GM21447 (cell line): ENCODE results near the gene MPHOSPH9.

Experiments used
- ATAC-seq: cut with Tn5 transposase; IDR thresholded peaks from one replicate; pipeline ENCODE4 v1.9.1; 2021; ENCODE audit not compliant: unreplicated experiment

Gene MPHOSPH9

DNA sequence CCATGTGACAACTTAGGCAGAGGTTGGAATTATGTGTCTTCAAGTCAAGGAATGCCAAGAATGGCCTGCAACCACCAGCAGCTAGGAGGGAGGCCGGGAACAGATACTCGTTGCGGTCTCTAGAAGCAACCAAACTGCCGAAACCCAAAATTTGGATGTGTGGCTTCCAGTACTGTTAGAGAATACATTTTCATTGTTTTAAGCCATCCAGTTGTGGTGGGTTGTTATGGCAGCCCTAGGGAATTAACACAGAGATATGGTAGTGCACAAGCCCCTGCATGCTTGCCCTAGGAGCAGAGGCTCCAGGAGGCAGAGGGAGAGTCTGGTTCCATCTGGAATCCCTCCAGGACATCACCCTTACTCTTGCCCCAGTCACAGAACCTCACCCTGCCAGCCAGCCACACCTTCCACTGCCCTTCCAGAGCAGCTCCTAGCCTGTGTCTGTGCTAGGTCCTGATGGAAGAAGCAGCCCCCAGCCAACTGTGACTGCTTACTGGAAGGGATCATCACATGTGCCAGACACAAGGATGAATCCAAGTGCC lies 101.6 kb downstream of the MPHOSPH9 start:
- no peak for ATAC-seq

DNA sequence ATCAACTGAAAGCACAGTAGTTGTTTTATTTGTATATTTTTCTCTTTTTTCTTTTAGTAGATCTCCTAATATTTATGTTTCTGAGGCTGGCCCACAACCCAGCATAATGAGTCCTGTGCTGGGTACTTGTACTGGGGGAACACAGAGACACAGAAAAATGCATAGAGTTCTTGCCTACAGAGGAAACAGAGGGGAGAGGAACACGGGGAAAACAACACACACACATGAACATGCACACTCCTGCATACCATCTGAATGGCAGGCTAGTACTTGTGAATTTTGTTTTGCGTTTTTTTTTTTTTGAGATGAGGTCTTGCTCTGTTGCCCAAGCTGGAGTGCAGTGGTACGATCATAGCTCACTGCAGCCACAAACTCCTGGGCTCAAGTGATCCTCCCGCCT lies 103.3 kb downstream of the MPHOSPH9 start:
- no peak for ATAC-seq

DNA sequence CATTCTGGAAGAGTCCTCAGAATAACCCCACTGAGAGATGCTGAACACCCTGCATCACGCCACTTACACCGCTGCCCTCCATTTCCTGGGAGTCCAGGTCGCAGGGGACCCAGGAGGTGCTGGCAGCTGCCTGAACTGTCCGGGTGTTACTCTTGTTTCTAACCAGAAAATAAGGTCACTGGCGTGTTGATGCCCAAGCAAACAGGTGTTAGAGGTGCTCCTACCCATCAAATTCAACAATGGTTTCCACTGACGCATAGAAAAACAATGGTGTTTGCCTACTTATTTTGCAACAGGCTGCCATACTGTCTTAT lies 105.8 kb downstream of the MPHOSPH9 start:
- ATAC-seq: no peak

DNA sequence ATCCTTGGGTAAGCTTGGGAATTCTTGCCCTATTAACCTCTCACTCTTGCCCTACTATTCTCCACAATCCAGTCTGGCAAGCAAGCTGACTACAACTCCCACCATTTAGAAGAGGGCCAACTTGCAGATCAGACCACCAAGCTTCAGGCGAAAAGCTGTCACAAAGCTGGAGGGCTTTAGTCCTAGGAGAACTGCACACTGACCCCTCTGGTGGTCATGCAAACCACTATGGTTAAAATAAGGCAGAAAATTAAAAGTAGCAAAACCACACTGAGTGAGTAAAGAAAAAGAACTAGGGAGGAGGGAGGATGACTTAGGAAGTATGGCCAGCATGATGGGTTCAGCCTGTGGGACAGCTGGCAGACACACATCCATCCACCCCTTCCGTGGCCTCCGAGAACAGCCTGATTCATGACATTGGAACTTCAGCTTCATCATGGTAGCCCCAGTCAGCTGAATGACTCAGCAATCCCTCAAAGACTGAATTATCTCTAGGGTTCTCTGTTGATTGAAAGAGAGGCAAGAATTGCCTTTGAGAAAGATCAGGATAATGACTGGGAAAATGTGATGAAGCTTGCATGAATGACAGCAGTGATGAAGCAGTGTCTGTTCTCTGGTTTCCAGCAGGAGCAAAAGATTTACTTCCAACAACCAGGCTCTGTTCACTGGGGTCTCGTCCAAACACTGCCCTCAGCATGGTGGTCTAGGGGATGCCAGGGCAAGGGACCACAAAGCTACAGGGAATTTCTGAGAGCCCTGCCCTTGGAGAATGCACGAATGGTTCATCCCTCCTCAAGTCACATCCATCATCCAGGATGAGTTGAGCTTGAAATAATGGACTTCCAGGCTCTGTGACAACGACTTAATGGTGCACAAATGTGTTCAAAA lies 106.4 kb downstream of the MPHOSPH9 start:
- no peak for ATAC-seq

DNA sequence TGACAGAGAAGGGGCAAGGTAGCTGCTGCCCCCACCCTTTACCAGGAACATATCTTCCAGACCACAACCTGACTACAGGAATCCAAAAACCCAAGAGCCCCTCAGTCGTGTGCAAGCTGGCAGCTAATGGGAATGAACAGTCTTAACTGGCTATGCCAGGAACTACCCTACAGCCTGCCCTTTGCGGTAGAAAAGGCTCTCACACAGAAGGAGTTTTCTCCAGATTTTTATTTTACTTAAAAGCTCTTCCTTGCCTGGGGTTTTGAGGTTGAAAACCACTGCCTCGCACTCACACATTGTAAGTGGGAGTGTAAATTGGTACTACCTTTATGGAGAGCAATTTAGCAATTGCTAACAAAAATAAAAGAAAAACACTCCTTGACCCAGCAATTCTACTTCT lies 110.3 kb downstream of the MPHOSPH9 start:
- no peak for ATAC-seq

DNA sequence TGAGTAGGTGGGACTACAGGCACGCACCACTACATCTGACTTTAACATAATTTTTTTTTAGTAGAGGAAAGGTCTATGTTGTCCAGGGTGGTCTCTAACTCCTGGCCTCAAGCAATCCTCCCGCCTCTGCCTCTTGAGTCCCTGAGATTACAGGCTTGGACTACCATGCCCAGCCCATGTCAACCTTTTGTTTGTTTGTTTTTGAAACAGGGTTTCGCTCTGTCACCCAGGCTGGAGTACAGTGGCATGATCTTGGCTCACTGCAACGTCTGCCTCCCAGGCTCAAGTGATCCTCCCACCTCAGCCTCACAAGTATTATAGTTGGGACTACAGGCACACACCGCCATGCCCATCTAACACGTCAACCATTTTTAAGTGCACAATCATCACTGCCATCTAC lies 111.3 kb downstream of the MPHOSPH9 start:
- ATAC-seq: no peak

DNA sequence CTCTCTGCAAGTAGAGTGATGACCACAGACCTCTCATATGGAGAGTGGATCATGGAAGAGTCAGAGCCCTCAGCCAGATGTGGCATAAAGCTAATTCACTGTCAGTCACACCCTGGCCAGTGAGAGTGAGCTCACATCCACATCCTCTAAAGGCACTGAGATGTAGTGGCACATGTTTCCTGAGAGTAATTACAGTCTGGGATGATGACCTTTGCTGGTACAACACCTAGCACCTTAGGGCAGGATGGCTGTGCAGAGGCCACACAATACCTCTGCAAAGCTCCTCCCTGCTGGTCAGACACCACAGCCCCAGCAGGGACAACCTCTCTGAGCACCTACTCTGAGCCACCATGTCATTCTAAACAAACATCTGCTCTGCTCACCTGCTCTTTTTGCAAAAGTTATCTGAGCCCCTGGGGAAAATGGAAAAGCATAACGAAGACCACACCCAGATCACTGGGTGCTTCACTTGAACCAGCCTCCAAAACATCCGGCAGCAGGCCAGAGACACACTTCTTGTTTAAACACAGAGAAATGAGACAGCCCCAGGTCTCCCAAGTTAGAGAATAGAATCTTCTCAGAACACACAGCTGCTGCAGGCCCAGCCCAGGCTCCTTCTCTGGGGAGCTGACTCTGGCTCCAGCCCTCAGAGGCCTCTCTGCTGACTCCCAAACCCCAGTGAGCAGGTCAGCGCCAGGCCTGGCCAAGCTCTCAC lies 112.3 kb downstream of the MPHOSPH9 start:
- ATAC-seq: peak; percentile 30

DNA sequence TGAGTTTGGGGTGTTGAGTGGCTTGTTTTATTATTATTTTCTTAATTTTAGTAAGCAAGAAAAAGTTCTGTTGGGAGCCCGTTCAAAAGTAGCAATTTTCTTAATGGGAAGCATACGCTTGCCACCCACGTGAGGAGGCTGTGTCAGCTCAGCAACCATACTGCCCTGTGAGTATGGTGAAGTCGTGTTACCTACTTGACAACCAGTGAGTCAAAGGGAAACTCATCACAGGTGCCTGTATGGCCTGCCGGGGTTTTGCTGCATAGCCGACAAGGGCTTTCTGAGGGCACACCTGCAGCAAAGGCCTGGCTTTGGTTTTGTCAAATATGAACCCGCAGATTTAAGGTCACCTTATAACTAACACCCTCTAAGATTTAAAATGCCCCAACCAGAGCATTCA lies 113.1 kb downstream of the MPHOSPH9 start:
- peak; percentile 85 for ATAC-seq

DNA sequence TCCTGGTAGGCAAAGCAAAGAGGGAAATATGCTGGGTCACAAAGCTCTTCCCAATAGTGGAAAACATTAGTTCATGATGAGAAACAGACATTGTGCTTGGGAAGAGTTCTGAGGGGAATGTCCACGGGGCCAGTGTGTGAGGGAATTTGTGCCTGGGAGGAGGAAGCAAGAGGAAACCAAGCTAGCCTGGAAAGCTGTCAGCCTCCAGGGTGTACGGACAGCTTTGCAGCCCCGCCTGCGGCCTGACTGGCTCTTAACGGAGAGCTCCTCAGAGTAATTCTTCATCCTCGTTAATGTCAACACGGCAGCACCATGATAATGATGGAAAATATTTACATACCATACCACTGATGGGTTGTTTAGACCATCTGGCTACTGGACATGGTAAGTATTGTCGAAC lies 114.4 kb downstream of the MPHOSPH9 start:
- ATAC-seq: no peak

DNA sequence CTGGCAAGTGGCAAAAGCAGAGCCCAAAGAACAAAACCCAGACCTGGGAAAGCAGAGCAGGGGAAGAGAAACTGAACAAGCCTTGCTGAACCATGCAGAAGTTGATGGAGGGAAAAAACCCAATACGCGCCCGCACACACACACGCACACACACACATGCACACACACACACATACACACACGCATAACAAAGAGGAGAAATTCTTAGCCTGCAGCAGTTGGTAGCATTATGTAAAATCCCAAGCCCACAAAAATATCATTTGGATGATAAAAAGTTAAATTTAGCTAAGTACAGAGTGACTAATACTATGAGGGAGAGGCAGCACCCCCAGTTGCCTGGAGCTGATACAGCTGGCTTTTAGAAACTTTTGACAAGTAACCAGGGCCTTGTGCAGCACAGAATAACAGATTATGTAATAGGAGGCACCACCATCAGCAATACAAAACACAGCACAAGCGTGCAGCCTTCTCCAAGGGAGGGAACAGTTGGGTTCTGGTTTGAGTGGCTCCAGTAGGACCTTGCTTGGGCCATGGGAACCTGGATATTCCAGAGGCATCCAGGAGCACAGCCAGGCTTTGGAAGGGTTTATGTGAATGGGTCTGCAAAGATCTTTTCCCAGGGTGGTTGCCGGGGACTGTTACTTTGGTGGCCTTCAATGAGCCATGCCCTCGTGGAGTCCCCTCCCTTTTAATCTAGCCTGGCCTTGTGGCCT lies 117.4 kb downstream of the MPHOSPH9 start:
- no peak for ATAC-seq

DNA sequence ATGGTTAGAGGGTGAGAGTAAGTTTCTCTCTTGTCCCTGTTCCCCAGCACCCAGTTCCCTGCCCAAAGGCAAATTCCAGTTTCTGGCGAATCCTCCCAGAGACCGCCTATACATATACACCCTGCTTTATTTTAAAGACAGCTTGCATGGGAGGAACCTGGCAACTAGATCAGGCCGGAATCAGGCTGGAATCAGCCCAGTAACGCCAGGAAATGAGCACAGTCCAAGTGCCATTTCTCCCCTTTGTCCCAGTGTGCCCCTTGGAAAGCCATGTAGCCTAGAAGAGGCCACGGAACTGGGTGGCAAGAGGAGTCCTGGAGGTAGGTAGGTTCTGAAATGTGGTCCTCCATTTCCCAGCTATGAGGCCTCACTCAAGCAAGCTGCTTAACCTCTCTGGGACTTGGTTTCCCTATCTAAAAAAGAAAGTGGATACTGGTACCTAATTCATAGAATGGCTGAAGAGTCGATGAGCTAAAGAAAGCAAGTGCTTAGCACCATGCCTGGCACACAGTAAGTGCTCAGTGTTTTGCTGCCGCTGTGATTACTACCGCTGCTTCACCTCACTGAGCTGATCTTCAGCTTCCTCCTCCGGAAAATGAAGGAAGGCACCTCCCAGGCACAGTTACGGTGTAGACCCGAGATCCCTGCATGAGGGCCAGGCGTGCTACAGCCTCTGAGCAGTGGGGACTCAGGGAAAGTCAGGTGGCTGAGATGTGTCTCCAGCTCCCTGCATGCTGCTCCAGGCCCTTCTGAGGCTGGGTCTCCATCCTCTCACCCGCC lies 118.4 kb downstream of the MPHOSPH9 start:
- no peak for ATAC-seq

DNA sequence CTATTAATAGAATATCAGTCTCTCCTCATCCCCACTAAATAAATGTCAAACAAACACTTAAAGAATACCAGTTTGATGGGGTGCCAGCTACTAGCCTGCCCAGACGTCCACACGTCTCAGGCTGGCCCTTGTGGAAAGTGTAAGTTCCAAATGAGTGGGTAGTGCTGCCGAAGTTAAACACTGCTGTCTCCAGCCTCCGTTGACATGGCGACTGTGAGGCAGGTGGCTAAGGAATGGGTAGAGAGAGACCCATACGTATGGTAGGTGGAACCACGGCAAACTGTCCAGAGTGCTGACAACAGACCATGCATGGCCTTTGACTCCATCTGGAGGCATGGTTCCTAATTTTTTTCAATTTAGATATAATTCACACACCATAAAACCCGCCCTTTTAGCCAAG lies 119.9 kb downstream of the MPHOSPH9 start:
- ATAC-seq: no peak

DNA sequence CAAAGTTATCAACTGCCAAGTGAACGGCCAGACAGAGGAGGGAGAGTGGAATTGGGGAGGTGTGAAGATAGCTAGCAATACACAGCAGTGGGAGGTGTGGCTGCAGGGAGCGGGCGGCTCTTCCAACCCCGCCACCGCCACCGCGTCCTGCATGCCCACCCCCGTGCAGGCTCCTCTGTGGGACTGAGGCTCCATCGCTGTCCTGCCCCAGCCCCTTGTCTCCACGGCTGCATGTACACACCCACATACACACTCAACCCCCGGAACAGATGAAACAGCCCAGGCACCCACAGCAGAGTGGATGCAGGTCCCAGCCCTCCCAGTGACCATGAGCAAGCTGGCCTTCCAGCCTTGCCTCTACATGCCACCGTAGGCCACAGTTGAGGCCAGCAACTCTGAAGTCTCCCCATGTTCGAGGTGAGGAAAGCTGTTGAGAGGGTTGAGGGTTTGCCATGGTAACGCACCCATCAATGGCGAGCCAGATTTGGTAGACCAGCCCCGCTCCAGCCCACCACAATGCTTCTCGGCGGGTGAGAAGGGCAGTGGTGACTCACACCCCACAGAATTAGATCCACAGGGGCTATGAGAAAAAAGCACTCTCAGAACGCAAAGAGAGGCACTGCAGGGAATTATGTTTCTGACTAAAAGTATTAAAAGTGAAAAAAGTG lies 121.3 kb downstream of the MPHOSPH9 start:
- no peak for ATAC-seq

DNA sequence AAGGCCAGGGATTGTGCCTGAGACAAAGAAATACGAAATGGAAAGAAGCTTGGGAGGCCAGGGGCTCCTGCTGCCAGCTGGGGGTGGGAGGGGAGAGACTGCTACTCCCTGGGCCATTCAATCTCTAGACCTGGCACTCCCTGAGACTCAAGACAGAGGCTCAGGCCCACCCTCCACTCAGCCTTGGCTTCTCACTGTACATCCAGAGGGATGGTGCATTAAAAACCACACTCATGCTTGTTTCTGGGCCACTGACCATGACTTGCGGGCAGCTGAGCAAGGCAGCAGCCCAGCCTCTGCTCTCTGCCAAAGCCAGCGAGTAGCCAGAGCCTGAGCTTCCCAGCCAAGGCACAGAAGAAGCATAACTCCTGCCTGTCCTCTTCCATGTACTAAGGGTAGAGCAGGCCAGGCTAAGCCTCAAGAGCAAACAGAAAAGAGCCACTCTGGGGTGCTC lies 123.6 kb downstream of the MPHOSPH9 start:
- no peak for ATAC-seq

DNA sequence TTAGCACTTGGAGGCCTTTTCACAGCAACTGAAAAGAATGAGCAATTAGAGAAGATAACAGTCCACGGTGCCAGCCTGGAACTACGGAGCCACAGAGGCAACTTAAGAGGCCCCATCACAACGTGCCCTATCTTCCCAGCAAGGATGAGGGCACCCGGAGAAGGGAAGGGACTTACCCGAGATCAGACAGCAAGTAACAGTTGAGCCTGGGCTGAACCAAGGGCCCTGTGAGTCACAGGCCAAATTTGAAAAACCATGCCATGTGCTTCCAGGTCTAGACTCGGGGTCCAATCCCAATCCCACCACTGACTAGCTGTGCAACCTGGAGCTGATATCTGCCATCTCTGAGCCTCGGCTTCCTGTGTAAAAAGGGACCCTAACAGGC lies 124.3 kb downstream of the MPHOSPH9 start:
- no peak for ATAC-seq

DNA sequence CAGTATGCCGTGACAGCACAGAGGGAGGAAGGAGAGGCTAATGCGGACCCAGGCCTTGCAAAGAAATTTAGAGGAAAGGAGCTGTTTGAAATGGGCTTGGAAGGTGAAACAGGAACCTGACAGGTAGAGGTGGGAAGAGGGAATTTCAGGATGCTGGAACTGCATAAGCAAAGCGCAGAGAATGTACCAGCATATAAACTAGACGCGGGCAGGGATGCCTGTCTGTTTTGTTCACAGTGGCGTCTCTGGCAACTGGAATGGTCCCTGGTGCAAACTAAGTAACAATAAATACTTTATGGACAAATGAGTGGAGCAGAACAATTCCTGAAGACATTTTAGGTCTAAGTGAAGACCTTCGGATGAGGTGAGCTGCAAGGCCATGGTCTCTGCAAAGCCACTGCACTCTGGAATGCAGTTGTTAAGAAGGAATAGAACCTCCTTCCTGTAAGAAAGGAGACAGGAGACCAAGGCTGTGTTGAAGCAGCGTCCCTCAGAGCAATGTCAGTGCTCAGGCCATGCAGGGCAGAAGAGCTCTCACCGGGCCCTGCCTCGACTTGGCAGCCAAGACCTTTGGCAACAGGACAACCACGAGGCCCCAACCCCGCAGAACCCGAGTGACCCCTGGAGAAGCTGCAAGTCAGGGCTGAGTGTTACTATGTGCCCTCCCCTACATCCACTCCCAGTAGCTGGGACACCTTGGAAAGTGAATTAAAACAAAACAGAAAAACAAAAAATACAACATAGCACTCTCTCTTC lies 124.8 kb downstream of the MPHOSPH9 start:
- ATAC-seq: no peak

DNA sequence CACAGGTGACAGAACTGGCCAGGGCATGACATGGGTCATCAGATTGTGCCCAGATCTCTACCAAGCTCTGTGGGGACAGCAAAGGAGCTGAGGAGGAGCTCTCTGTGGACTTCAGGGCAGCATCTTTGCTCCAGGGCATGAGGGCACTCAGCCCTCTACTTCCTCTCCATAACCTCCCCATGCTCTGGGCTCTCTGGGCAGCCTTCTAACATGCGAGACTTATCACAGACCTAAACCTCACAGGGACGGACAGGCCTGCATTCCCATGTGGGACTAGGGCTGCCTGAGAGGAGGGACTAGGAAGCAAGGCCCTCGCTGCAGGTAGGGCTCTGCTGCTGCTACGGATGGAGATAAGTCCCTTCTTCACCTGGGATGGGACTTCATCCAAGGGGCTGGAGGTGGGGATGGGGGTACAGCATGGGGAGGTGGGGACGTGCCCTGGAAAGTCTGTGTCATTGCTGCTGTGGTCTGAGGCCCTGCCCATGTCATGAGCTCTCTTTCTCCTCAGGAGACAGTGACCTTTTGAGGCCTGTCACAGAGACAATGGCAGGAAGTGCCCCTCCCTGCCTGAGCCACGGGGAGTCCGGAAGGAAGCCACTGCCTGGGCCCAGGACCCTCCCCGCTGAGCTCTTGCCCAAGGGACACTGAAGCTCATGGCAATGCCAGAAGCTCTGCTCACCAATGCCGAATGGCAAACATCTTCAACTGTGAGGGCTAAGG lies 126.1 kb downstream of the MPHOSPH9 start:
- ATAC-seq: peak; percentile 73

DNA sequence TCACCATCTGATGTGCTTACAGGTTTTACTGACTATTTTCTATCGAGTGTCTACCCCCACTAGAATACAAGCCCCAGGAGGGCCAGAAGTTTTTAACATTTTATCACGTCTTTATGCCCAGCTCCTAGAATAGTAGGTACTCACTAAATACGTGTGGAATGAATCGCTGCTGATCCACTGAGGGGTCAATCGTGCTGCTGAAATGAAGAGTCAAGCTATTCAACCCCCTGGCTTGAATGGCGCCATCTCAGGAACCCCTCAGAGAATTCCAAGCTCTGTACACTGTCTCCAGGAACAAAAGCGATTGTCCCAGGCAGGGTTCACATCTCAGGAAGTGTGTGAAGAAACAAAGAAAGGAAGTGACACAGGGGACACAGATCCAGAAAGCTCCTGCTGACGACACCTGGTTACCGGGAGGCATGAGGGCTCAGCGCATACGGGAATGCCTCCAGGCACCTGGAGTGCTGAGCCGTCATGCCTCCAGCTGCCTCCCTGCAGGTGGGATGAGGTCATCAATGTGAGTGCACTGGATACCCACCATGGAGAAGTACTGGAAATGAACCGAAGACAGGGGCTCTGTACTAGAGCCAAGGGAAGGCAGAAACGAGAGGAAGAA lies 127.6 kb downstream of the MPHOSPH9 start:
- ATAC-seq: no peak
